Neural cell (in vitro differentiated cells): ENCODE data around the gene INPP5A.

Experiments used
- CTCF ChIP-seq: fragments of 450-650 bp; IDR thresholded peaks from 2 replicates; pipeline ENCODE4 v1.5.1; 2014; ENCODE audit warnings: antibody characterized with exemption, mild to moderate bottlenecking, moderate library complexity; ENCODE audit not compliant: poor library complexity, severe bottlenecking
- EP300 ChIP-seq: fragments of 450-650 bp; conservative IDR thresholded peaks from 2 replicates; pipeline ENCODE4 v1.6.1; 2014; ENCODE audit warnings: antibody characterized with exemption, mild to moderate bottlenecking, moderate library complexity; ENCODE audit not compliant: poor library complexity, severe bottlenecking
- EZH2 ChIP-seq: fragments of 200-600, 300-800 bp; shearing (Covaris generic), sonication (generic); IDR thresholded peaks from 2 replicates; pipeline ENCODE4 v1.6.1; 2014; ENCODE audit warnings: antibody characterized with exemption, low read length, borderline replicate concordance, mild to moderate bottlenecking; ENCODE audit not compliant: insufficient read depth, poor library complexity, severe bottlenecking
- MXI1 ChIP-seq: fragments of 450-650 bp; conservative IDR thresholded peaks from 2 replicates; pipeline ENCODE4 v1.6.1; 2014; ENCODE audit warnings: antibody characterized with exemption, mild to moderate bottlenecking; ENCODE audit not compliant: poor library complexity, severe bottlenecking
- POLR2AphosphoS5 ChIP-seq: IDR thresholded peaks from 2 replicates; pipeline ENCODE4 v1.6.1; 2012
- RAD21 ChIP-seq: fragments of 450-650 bp; conservative IDR thresholded peaks from 2 replicates; pipeline ENCODE4 v1.6.1; 2014; ENCODE audit warnings: antibody characterized with exemption, mild to moderate bottlenecking, moderate library complexity
- SMC3 ChIP-seq: fragments of 450-650 bp; conservative IDR thresholded peaks from 2 replicates; pipeline ENCODE4 v1.6.1; 2014; ENCODE audit warnings: antibody characterized with exemption, mild to moderate bottlenecking, moderate library complexity; ENCODE audit not compliant: poor library complexity
- TAF1 ChIP-seq: IDR thresholded peaks from 2 replicates; pipeline ENCODE4 v1.6.1; 2012; ENCODE audit warnings: low read depth
- TF ChIP-seq, protein P1 (sequence below): IDR thresholded peaks from 2 replicates; pipeline ENCODE4 v1.6.1; 2012; ENCODE audit warnings: borderline replicate concordance

DNA sequence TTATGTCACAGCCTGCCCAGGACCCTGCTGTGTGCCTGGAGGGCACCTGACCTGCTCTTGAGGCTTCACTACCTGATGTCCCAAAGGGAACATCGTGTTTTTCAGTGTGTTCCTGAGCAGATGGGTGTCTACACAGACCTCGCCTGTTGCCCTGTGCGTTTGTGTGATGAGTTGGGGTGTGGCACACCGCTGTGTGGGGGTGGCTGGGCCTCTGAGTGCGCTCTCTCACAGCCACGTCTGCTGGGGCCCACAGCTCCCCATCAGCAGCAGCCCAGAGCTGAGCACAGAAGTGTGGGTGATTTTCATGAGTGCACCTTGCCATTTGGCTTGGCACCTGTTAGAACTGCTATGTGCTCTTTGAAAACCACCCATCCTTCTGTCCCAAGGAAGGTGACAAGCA, 126.8 kb downstream of the INPP5A start:
- TF ChIP-seq EP300 (no peak), CTCF (no peak), EZH2 (no peak), TAF1 (no peak), POLR2AphosphoS5 (no peak), RAD21 (no peak), MXI1 (no peak), SMC3 (no peak)
- TF ChIP-seq, protein P1, sequence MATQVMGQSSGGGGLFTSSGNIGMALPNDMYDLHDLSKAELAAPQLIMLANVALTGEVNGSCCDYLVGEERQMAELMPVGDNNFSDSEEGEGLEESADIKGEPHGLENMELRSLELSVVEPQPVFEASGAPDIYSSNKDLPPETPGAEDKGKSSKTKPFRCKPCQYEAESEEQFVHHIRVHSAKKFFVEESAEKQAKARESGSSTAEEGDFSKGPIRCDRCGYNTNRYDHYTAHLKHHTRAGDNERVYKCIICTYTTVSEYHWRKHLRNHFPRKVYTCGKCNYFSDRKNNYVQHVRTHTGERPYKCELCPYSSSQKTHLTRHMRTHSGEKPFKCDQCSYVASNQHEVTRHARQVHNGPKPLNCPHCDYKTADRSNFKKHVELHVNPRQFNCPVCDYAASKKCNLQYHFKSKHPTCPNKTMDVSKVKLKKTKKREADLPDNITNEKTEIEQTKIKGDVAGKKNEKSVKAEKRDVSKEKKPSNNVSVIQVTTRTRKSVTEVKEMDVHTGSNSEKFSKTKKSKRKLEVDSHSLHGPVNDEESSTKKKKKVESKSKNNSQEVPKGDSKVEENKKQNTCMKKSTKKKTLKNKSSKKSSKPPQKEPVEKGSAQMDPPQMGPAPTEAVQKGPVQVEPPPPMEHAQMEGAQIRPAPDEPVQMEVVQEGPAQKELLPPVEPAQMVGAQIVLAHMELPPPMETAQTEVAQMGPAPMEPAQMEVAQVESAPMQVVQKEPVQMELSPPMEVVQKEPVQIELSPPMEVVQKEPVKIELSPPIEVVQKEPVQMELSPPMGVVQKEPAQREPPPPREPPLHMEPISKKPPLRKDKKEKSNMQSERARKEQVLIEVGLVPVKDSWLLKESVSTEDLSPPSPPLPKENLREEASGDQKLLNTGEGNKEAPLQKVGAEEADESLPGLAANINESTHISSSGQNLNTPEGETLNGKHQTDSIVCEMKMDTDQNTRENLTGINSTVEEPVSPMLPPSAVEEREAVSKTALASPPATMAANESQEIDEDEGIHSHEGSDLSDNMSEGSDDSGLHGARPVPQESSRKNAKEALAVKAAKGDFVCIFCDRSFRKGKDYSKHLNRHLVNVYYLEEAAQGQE, result no peak
